Smooth muscle cell of the pulmonary artery (primary cell): Measurements from ENCODE around the gene CAMKK2. TPM values are rescaled to one million over a fixed set of nuclear protein-coding genes. Genes with fewer than 3 reads are reported as not detected.

Experiments used
- total RNA-seq: library from RNA; depleted of rRNA; stranded (reverse); fragments of >200 nt; gene quantifications from 2 replicates; pipeline ENCODE4 v1.2.3, GENCODE V29; 2014

CAMKK2 gene
- total RNA-seq: 34.3 and 36.0 TPM in 2 replicates

DNA sequence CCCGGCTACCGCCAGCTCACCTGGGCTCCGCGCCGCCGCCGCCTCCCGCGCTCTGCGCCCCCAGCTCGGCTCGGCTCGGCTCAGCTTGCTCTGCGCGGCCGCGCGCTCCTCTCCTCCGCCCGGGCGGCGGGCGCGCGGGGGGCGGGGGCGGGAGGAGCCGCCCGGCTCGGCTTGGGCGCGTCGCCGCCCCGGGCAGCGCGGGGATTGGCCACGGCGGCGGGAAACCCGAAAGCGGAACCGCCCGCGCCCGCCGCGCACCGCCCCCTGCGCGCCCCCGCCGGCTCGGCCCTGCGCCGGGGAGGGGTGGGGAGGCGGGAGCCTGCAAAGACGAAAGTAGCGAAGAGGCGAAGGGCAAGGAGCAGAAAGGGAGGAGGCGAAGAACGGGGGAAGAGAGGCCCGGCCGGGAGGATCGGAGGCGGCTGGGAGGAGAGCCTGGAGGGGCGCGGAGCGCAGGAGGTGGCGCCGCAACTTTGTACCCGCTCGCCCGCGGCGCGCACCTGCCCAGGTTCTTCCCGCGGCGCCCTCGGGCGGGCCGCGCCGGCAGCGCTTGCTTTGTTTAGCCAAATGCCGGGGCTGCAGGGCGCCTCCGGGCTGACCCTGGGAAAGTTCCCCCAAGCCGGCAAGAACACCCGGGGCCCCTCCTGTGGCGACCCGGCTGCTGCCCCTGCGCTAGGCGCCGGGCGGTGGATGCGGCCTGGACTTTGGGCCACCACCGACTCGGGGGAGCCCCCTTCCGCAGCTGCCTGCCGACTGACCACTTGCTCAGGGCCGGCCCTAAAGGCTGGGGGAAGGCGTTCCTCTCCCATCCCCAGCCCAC is at the start of gene CAMKK2:
Gene CAMKK2 (minus strand): TSS at position 92 of the 817 bp plus-strand sequence. CDS start 22,183 bp downstream, outside the sequence.

DNA sequence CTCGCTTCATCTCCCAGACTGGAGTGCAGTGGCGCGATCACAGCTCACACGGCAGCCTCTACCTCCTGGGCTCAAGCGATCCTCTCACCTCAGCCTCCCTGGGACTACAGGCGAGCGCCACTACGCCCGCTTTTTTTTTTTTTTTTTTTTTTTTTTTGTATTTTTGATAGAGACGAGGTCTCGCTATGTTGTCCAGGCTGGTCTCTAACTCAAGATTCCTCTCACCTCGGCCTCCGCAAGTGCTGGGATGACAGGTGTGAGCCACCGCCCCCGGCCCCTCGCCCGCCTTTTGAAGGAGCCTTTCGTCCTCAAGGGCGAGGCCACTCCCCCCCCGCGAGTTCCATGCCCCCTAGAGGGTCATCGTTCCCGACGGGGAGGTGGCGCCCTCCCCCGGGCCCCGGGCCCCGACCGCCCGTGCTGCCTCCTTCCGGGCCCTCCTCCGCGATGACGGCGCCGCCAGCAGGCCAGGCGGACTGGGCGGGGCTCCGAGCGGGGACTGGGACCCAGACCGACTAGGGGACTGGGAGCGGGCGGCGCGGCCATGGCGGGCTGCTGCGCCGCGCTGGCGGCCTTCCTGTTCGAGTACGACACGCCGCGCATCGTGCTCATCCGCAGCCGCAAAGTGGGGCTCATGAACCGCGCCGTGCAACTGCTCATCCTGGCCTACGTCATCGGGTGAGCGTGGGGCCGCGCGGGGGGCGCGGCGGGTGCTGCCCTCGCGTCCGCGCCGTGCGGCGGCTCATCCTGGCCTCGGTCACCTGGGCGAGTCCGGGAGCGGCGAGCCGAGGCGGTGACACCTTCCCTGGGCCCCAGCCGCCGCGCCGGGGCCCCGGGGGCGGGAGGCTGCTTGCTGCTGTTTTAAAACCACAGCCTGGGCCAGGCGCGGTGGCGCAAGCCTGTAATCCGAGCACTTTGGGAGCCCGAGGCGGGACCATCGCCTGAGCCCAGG is 86.6 kb downstream of the CAMKK2 start, which contains the start of gene P2RX4:
Gene P2RX4 (plus strand): TSS at position 506 of the 949 bp plus-strand sequence. CDS start 36 bp downstream, at position 542.

Other genes starting within 250 kb of the CAMKK2 start
- 0.46 and 1.3 TPM in 2 replicates for gene P2RX7, start 163.8 kb downstream of the CAMKK2 start, total RNA-seq
- 18.9 and 27.9 TPM in 2 replicates for gene P2RX4, start 86.6 kb downstream of the CAMKK2 start, total RNA-seq
- gene ANAPC5, start 55.7 kb upstream of the CAMKK2 start, total RNA-seq: 133 and 149 TPM in 2 replicates
- 61.3 and 88.2 TPM in 2 replicates for gene RNF34, start 103.4 kb upstream of the CAMKK2 start, total RNA-seq